Measurements from ENCODE around the gene TMEM121. TPM values are rescaled to one million over a fixed set of nuclear protein-coding genes. Genes with fewer than 3 reads are reported as not detected.

TMEM121 gene
- total and polyA plus RNA-seq, 4 donors, result 0.33 to 1.5 (median 0.37) TPM; not detected in 1

- Histone ChIP-seq H3K36me3 (ENCODE audit: control insufficient read depth in 4 of 4, insufficient read depth in 3 of 4, low read depth in 1 of 4, low read length in 3 of 4) (peaks cover 0 to 1% (median 0%) of the 10 kb centered on the region in 4 donors), H3K27me3 (ENCODE audit: control insufficient read depth in 4 of 4, insufficient read depth in 4 of 4, low read length in 3 of 4) (no peaks in the 10 kb centered on the region), H3K9ac (ENCODE audit: low read depth in 1 of 2, low read length in 2 of 2) (no peak overlapping the region), H3K27ac (ENCODE audit: low read depth in 1 of 2, low read length in 2 of 2) (no peak overlapping the region), H3K4me3 (ENCODE audit: low read depth in 1 of 3, low read length in 3 of 3) (no peak overlapping the region), H3K4me1 (ENCODE audit: control insufficient read depth in 4 of 4, insufficient read depth in 4 of 4, low read length in 3 of 4) (peaks cover 9 to 30% (median 20%) of the 10 kb centered on the region in 4 donors), H3K9me3 (ENCODE audit: control insufficient read depth in 4 of 4, low read length in 3 of 4) (no peaks in the 10 kb centered on the region)
- WGBS, result 79% methylated on average over 19 of the region's 19 CpGs
- no peak for DNase-seq (ENCODE audit: low spot score)
- TF ChIP-seq TAF1 (conservative IDR thresholded peaks at IDR 0.05) (no peak), NR2F2 (IDR thresholded peaks at IDR 0.05) (no peak), EGR1 (IDR thresholded peaks at IDR 0.05; ENCODE audit: low read depth in 2 of 2) (no peak), JUND (IDR thresholded peaks at IDR 0.05) (no peak), ATF3 (IDR thresholded peaks at IDR 0.05) (no peak), HNF4A (conservative IDR thresholded peaks at IDR 0.05) (no peak), REST (IDR thresholded peaks at IDR 0.05) (no peak), ZBTB33 (IDR thresholded peaks at IDR 0.05) (no peak), CTCF (IDR thresholded peaks at IDR 0.05; ENCODE audit: low read depth, low read length, missing input control) (no peak), RAD21 (IDR thresholded peaks at IDR 0.05) (no peak), GABPA (IDR thresholded peaks at IDR 0.05 in 1 of 2, conservative IDR thresholded peaks at IDR 0.05 in 1 of 2) (no peak), HNF4G (IDR thresholded peaks at IDR 0.05) (no peak)
Observed at GRCh38 chr14:105530285-105531087, 4.1 kb downstream of the TMEM121 start.
